Neural cell (in vitro differentiated cells): Measurements from ENCODE around the gene ARPC1B. TPM values are rescaled to one million over a fixed set of nuclear protein-coding genes. Genes with fewer than 3 reads are reported as not detected.

Experiments
- H2AFZ ChIP-seq: fragments of 200-600, 300-800 bp; sonication (generic), shearing (Covaris generic); 2 replicates; pipeline ENCODE4 v1.6.0; 2014; ENCODE audit warnings: low read depth, mild to moderate bottlenecking, antibody characterized with exemption, low read length, moderate library complexity
- H3F3A ChIP-seq: fragments of 200-600 bp; shearing (Covaris generic); 2 replicates; pipeline ENCODE4 v1.6.1; 2016; ENCODE audit warnings: mild to moderate bottlenecking, moderate library complexity, mixed read lengths, antibody characterized with exemption, low read length; ENCODE audit not compliant: insufficient read depth, poor library complexity, severe bottlenecking
- H3K27ac ChIP-seq: fragments of 200-600, 300-800 bp; sonication (generic), shearing (Covaris generic); 2 replicates; pipeline ENCODE4 v1.5.1; 2014; ENCODE audit warnings: mild to moderate bottlenecking, low read length, moderate library complexity
- H3K27me3 ChIP-seq: fragments of 300-800, 200-600 bp; sonication (generic), shearing (Covaris generic); 2 replicates; pipeline ENCODE4 v1.6.0; 2014; ENCODE audit warnings: mild to moderate bottlenecking, low read depth, low read length, moderate library complexity; ENCODE audit not compliant: insufficient read depth
- H3K36me3 ChIP-seq: fragments of 300-800, 200-600 bp; sonication (generic), shearing (Covaris generic); 2 replicates; pipeline ENCODE4 v1.5.1; 2014; ENCODE audit warnings: mild to moderate bottlenecking, antibody characterized with exemption, low read length, moderate library complexity; ENCODE audit not compliant: insufficient read depth
- H3K4me2 ChIP-seq: fragments of 300-800, 200-600 bp; sonication (generic), shearing (Covaris generic); 2 replicates; pipeline ENCODE4 v1.6.0; 2014; ENCODE audit warnings: mild to moderate bottlenecking, low read length
- H3K4me3 ChIP-seq: fragments of 300-800, 200-600 bp; sonication (generic), shearing (Covaris generic); 2 replicates; pipeline ENCODE4 v1.5.1; 2014; ENCODE audit warnings: mild to moderate bottlenecking, low read length, moderate library complexity
- H3K79me2 ChIP-seq: fragments of 200-600 bp; shearing (Covaris generic); replicated peaks from 2 replicates; pipeline ENCODE4 v1.6.0; 2014; ENCODE audit warnings: mild to moderate bottlenecking, low read length, moderate library complexity; ENCODE audit not compliant: insufficient read depth
- H3K9ac ChIP-seq: fragments of 300-800, 200-600 bp; sonication (generic), shearing (Covaris generic); 2 replicates; pipeline ENCODE4 v1.6.1; 2016; ENCODE audit warnings: mild to moderate bottlenecking, low read length, mixed read lengths
- H3K9me2 ChIP-seq: fragments of 200-600 bp; shearing (Covaris generic); 2 replicates; pipeline ENCODE4 v1.6.1; 2016; ENCODE audit warnings: mild to moderate bottlenecking, low read length, mixed read lengths; ENCODE audit not compliant: insufficient read depth
- H3K9me3 ChIP-seq: fragments of 200-600, 300-800 bp; sonication (generic), shearing (Covaris generic); 2 replicates; pipeline ENCODE4 v1.6.1; 2016; ENCODE audit warnings: mild to moderate bottlenecking, mixed run types, low read length, moderate library complexity, mixed read lengths
- H4K20me1 ChIP-seq: fragments of 200-600 bp; shearing (Covaris generic); 2 replicates; pipeline ENCODE4 v1.6.1; 2016; ENCODE audit warnings: mild to moderate bottlenecking, mixed run types; ENCODE audit not compliant: insufficient read depth
- EP300 ChIP-seq: fragments of 450-650 bp; conservative IDR thresholded peaks from 2 replicates; pipeline ENCODE4 v1.6.1; 2014; ENCODE audit warnings: antibody characterized with exemption, mild to moderate bottlenecking, moderate library complexity; ENCODE audit not compliant: poor library complexity, severe bottlenecking
- EZH2 ChIP-seq: fragments of 200-600, 300-800 bp; shearing (Covaris generic), sonication (generic); IDR thresholded peaks from 2 replicates; pipeline ENCODE4 v1.6.1; 2014; ENCODE audit warnings: antibody characterized with exemption, low read length, borderline replicate concordance, mild to moderate bottlenecking; ENCODE audit not compliant: insufficient read depth, poor library complexity, severe bottlenecking
- MXI1 ChIP-seq: fragments of 450-650 bp; conservative IDR thresholded peaks from 2 replicates; pipeline ENCODE4 v1.6.1; 2014; ENCODE audit warnings: antibody characterized with exemption, mild to moderate bottlenecking; ENCODE audit not compliant: poor library complexity, severe bottlenecking
- POLR2AphosphoS5 ChIP-seq: IDR thresholded peaks from 2 replicates; pipeline ENCODE4 v1.6.1; 2012
- RAD21 ChIP-seq: fragments of 450-650 bp; conservative IDR thresholded peaks from 2 replicates; pipeline ENCODE4 v1.6.1; 2014; ENCODE audit warnings: antibody characterized with exemption, mild to moderate bottlenecking, moderate library complexity
- SMC3 ChIP-seq: fragments of 450-650 bp; conservative IDR thresholded peaks from 2 replicates; pipeline ENCODE4 v1.6.1; 2014; ENCODE audit warnings: antibody characterized with exemption, mild to moderate bottlenecking, moderate library complexity; ENCODE audit not compliant: poor library complexity
- TAF1 ChIP-seq: IDR thresholded peaks from 2 replicates; pipeline ENCODE4 v1.6.1; 2012; ENCODE audit warnings: low read depth
- polyA plus RNA-seq: library from polyadenylated mRNA; depleted of rRNA; stranded (reverse); fragments of >200 nt; gene quantifications from 2 replicates; pipeline ENCODE4 v1.2.3, GENCODE V29; 2014
- TF ChIP-seq, protein P1 (sequence below): fragments of 450-650 bp; IDR thresholded peaks from 2 replicates; pipeline ENCODE4 v1.5.1; 2014; ENCODE audit warnings: antibody characterized with exemption, mild to moderate bottlenecking, moderate library complexity; ENCODE audit not compliant: poor library complexity, severe bottlenecking
- TF ChIP-seq, protein P2 (sequence below): IDR thresholded peaks from 2 replicates; pipeline ENCODE4 v1.6.1; 2012; ENCODE audit warnings: borderline replicate concordance

Gene ARPC1B
- polyA plus RNA-seq, 1 donor from 2014 or later: 1.7 TPM

DNA sequence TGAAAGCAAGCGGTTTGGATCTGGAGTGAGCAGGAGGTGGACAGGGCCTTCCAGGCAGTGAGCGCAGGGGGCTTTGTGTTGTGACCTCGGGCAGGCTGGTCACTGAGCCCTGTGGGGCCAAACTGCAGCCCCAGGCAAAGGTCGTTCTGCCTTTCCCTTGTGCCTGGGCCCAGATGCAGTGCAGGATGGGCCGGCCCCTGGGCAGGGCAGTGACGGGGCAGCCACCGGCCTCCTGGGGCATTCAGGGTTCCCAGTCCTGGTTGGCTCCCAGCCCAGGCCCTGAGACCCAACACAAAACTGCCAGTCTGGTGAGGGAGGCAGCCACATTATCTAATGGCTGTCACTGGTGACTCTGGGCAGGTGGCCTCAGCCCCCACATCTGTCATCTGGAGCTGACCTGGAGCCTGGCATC is 7.1 kb downstream of the ARPC1B start:
- no peak overlapping the region for H3K9ac ChIP-seq
- H4K20me1 ChIP-seq: no peaks in the 10 kb centered on the region
- H3K27ac ChIP-seq: no peak overlapping the region

GRCh38 chr7:99383203-99383602 is 8.7 kb downstream of the ARPC1B start:
- no peak overlapping the region for H3K4me2 ChIP-seq
- H3K9ac ChIP-seq: no peak overlapping the region
- H3K4me3 ChIP-seq: no peak overlapping the region
- H3F3A ChIP-seq: no peaks in the 10 kb centered on the region
- no peaks in the 10 kb centered on the region for H3K36me3 ChIP-seq
- H3K27me3 ChIP-seq: no peaks in the 10 kb centered on the region
- no peaks in the 10 kb centered on the region for H3K9me3 ChIP-seq
- TF ChIP-seq, protein P1, sequence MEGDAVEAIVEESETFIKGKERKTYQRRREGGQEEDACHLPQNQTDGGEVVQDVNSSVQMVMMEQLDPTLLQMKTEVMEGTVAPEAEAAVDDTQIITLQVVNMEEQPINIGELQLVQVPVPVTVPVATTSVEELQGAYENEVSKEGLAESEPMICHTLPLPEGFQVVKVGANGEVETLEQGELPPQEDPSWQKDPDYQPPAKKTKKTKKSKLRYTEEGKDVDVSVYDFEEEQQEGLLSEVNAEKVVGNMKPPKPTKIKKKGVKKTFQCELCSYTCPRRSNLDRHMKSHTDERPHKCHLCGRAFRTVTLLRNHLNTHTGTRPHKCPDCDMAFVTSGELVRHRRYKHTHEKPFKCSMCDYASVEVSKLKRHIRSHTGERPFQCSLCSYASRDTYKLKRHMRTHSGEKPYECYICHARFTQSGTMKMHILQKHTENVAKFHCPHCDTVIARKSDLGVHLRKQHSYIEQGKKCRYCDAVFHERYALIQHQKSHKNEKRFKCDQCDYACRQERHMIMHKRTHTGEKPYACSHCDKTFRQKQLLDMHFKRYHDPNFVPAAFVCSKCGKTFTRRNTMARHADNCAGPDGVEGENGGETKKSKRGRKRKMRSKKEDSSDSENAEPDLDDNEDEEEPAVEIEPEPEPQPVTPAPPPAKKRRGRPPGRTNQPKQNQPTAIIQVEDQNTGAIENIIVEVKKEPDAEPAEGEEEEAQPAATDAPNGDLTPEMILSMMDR: no peak
- TF ChIP-seq RAD21: no peak
- TF ChIP-seq, protein P2, sequence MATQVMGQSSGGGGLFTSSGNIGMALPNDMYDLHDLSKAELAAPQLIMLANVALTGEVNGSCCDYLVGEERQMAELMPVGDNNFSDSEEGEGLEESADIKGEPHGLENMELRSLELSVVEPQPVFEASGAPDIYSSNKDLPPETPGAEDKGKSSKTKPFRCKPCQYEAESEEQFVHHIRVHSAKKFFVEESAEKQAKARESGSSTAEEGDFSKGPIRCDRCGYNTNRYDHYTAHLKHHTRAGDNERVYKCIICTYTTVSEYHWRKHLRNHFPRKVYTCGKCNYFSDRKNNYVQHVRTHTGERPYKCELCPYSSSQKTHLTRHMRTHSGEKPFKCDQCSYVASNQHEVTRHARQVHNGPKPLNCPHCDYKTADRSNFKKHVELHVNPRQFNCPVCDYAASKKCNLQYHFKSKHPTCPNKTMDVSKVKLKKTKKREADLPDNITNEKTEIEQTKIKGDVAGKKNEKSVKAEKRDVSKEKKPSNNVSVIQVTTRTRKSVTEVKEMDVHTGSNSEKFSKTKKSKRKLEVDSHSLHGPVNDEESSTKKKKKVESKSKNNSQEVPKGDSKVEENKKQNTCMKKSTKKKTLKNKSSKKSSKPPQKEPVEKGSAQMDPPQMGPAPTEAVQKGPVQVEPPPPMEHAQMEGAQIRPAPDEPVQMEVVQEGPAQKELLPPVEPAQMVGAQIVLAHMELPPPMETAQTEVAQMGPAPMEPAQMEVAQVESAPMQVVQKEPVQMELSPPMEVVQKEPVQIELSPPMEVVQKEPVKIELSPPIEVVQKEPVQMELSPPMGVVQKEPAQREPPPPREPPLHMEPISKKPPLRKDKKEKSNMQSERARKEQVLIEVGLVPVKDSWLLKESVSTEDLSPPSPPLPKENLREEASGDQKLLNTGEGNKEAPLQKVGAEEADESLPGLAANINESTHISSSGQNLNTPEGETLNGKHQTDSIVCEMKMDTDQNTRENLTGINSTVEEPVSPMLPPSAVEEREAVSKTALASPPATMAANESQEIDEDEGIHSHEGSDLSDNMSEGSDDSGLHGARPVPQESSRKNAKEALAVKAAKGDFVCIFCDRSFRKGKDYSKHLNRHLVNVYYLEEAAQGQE: no peak
- TF ChIP-seq TAF1: no peak
- no peak for TF ChIP-seq SMC3
- TF ChIP-seq EZH2: no peak
- TF ChIP-seq POLR2AphosphoS5: no peak
- no peak for TF ChIP-seq MXI1
- no peak for TF ChIP-seq EP300
- no peaks in the 10 kb centered on the region for H3K79me2 ChIP-seq
- no peak overlapping the region for H3K27ac ChIP-seq
- H3K9me2 ChIP-seq: no peaks in the 10 kb centered on the region
- H4K20me1 ChIP-seq: no peaks in the 10 kb centered on the region
- no peak overlapping the region for H2AFZ ChIP-seq

More for the DNA sequence above, 7.1 kb downstream of the ARPC1B start:
- Histone ChIP-seq H3K27me3 (no peaks in the 10 kb centered on the region), H3F3A (no peaks in the 10 kb centered on the region), H3K4me3 (no peak overlapping the region), H3K9me2 (no peaks in the 10 kb centered on the region), H3K4me2 (no peak overlapping the region), H3K79me2 (no peaks in the 10 kb centered on the region), H2AFZ (no peak overlapping the region), H3K9me3 (no peaks in the 10 kb centered on the region), H3K36me3 (no peaks in the 10 kb centered on the region)
- TF ChIP-seq EZH2: no peak
